PC-3 (cell line): Measurements from ENCODE around the gene ADGRD1. TPM values are rescaled to one million over a fixed set of nuclear protein-coding genes. Genes with fewer than 3 reads are reported as not detected.

Source experiments
- ATAC-seq: fragments of 200-7000 bp; cut with Tn5 transposase; 2 replicates; pipeline ENCODE4 v1.9.1; 2020; ENCODE audit warnings: mild to moderate bottlenecking, moderate library complexity
- BruUV-seq: library from RNA; stranded (reverse); fragments of 400-500 nt; replicated peaks from 2 replicates; lab custom pipeline; 2021; lab: Mats Ljungman, UMichigan
- CTCF ChIA-PET: fragments of 300-600 bp; sonication (Branson Sonifier 250); formaldehyde crosslinking; loops from one replicate; lab custom pipeline; 2022; ENCODE audit warnings: antibody characterized with exemption; lab: Charles Lee
- POLR2A ChIA-PET: fragments of 300-600 bp; sonication (Branson Sonifier 250); formaldehyde crosslinking; loops from one replicate; lab custom pipeline; 2022; ENCODE audit warnings: antibody characterized with exemption; ENCODE audit not compliant: unreplicated experiment; lab: Charles Lee
- DNase-seq: peaks from one replicate; pipeline ENCODE4 v3.0.0-alpha.2; 2015
- H2AFZ ChIP-seq: fragments of 300-600 bp; sonication (generic); 2 replicates; pipeline ENCODE4 v1.6.0; 2016; ENCODE audit warnings: antibody characterized with exemption, low read length
- H3F3A ChIP-seq: fragments of 300-600 bp; sonication (generic); one replicate; pipeline ENCODE4 v1.6.0; 2017; ENCODE audit warnings: antibody characterized with exemption, low read length, control low read depth, mild to moderate bottlenecking; ENCODE audit not compliant: unreplicated experiment
- H3K27ac ChIP-seq: fragments of 300-600 bp; sonication (generic); 2 replicates; pipeline ENCODE4 v1.5.1; 2016; ENCODE audit warnings: mild to moderate bottlenecking, low read length
- H3K27me3 ChIP-seq: fragments of 300-600 bp; sonication (generic); 2 replicates; pipeline ENCODE4 v1.6.1; 2016; ENCODE audit warnings: low read length, mixed read lengths
- H3K36me3 ChIP-seq: fragments of 300-600 bp; sonication (generic); 2 replicates; pipeline ENCODE4 v1.6.1; 2016; ENCODE audit warnings: low read depth, mixed run types, low read length, mixed read lengths
- H3K4me1 ChIP-seq: fragments of 300-600 bp; sonication (generic); 2 replicates; pipeline ENCODE4 v1.5.1; 2016; ENCODE audit warnings: low read length; ENCODE audit not compliant: insufficient read depth
- H3K4me2 ChIP-seq: fragments of 300-600 bp; sonication (generic); 2 replicates; pipeline ENCODE4 v1.6.0; 2016; ENCODE audit warnings: low read length
- H3K4me3 ChIP-seq: fragments of 300-600 bp; sonication (generic); 2 replicates; pipeline ENCODE4 v1.5.1; 2016; ENCODE audit warnings: mild to moderate bottlenecking, low read length, mixed read lengths
- H3K79me2 ChIP-seq: fragments of 300-600 bp; sonication (generic); 2 replicates; pipeline ENCODE4 v1.6.1; 2017; ENCODE audit warnings: low read length, mixed read lengths
- H3K9ac ChIP-seq: fragments of 300-600 bp; sonication (generic); 2 replicates; pipeline ENCODE4 v1.6.0; 2016; ENCODE audit warnings: mild to moderate bottlenecking, low read length
- H3K9me2 ChIP-seq: fragments of 300-600 bp; sonication (generic); replicated peaks from 2 replicates; pipeline ENCODE4 v1.6.1; 2016; ENCODE audit warnings: mixed run types, low read length, mixed read lengths
- H3K9me3 ChIP-seq: fragments of 300-600 bp; sonication (generic); 2 replicates; pipeline ENCODE4 v1.6.1; 2016; ENCODE audit warnings: low read length, mixed read lengths
- H4K20me1 ChIP-seq: fragments of 300-600 bp; sonication (generic); 2 replicates; pipeline ENCODE4 v1.6.1; 2016; ENCODE audit warnings: low read length, mixed read lengths
- CTCF ChIP-seq: fragments of 300-600 bp; sonication (generic); conservative IDR thresholded peaks from 2 replicates; pipeline ENCODE4 v1.5.1; 2017; ENCODE audit warnings: antibody characterized with exemption, low read depth, mild to moderate bottlenecking, low read length
- EZH2 ChIP-seq: fragments of 300-600 bp; sonication (generic); IDR thresholded peaks from one replicate; pipeline ENCODE4 v1.6.1; 2017; ENCODE audit warnings: antibody characterized with exemption, mild to moderate bottlenecking, low read length; ENCODE audit not compliant: unreplicated experiment
- EZH2phosphoT487 ChIP-seq: fragments of 300-600 bp; sonication (generic); IDR thresholded peaks from 2 replicates; pipeline ENCODE4 v1.6.1; 2018; ENCODE audit warnings: mild to moderate bottlenecking, antibody characterized with exemption, low read length, borderline replicate concordance
- intact Hi-C: fragments of 100-400 bp; cut with micrococcal nuclease; formaldehyde crosslinking; loops from 2 replicates; pipeline ENCODE4 v1.9.0; 2023
- total RNA-seq: library from RNA; depleted of rRNA; stranded (reverse); fragments of >200 nt; gene quantifications from 2 replicates; pipeline ENCODE4 v1.2.3, GENCODE V29; 2014

ADGRD1 gene
- total RNA-seq, 1 experiment from 2014 or later = 0.18 TPM

GRCh38 chr12:130988751-130989150, 35.0 kb downstream of the ADGRD1 start:
- peaks cover 7% of the 10 kb centered on the region; the same call in 1 of the 2 replicates for H3K9me3 ChIP-seq
- H3K9ac ChIP-seq = no peak overlapping the region
- no peaks in the 10 kb centered on the region for H3F3A ChIP-seq
- no peak for DNase-seq
- H3K36me3 ChIP-seq = no peaks in the 10 kb centered on the region
- CTCF ChIA-PET = no interaction called here
- H3K27ac ChIP-seq = no peak overlapping the region
- no peak for TF ChIP-seq EZH2
- no peak for TF ChIP-seq CTCF
- TF ChIP-seq EZH2phosphoT487 = no peak
- no peaks in the 10 kb centered on the region for H4K20me1 ChIP-seq
- BruUV-seq = no TSS peak
- H3K4me1 ChIP-seq = no peaks in the 10 kb centered on the region
- H3K79me2 ChIP-seq = no peaks in the 10 kb centered on the region
- POLR2A ChIA-PET = no interaction called here
- ATAC-seq = no peak
- H3K4me3 ChIP-seq = no peak overlapping the region
- H3K4me2 ChIP-seq = no peak overlapping the region
- H2AFZ ChIP-seq = no peak overlapping the region
- intact Hi-C loops = no loop called here
- peaks cover 91% of the 10 kb centered on the region for H3K27me3 ChIP-seq
- H3K9me2 ChIP-seq = no peaks in the 10 kb centered on the region

GRCh38 chr12:130989391-130989790, 35.7 kb downstream of the ADGRD1 start:
- Histone ChIP-seq H3K79me2 (no peaks in the 10 kb centered on the region), H2AFZ (no peak overlapping the region), H3K9ac (no peak overlapping the region), H3F3A (no peaks in the 10 kb centered on the region), H3K27me3 (peaks cover 84% of the 10 kb centered on the region), H3K36me3 (no peaks in the 10 kb centered on the region), H3K4me2 (no peak overlapping the region), H3K4me3 (no peak overlapping the region), H3K9me2 (no peaks in the 10 kb centered on the region), H3K27ac (no peak overlapping the region), H3K9me3 (peaks cover 13% of the 10 kb centered on the region), H3K4me1 (no peaks in the 10 kb centered on the region), H4K20me1 (no peaks in the 10 kb centered on the region)
- intact Hi-C loops = no loop called here
- ATAC-seq (no peak), DNase-seq (no peak)
- TF ChIP-seq CTCF (no peak), EZH2phosphoT487 (no peak), EZH2 (no peak)
- no TSS peak for BruUV-seq
- CTCF ChIA-PET = no interaction called here
- POLR2A ChIA-PET = no interaction called here

- no peaks in the 10 kb centered on the region for H3K4me1 ChIP-seq
- DNase-seq (no peak), ATAC-seq (no peak)
- ChIA-PET CTCF (no interaction called here), POLR2A (no interaction called here)
- TF ChIP-seq CTCF = no peak
- no peak overlapping the region for H3K4me2 ChIP-seq
- intact Hi-C loops = no loop called here
- no peaks in the 10 kb centered on the region for H3K36me3 ChIP-seq
- no peaks in the 10 kb centered on the region for H3F3A ChIP-seq
- H3K27ac ChIP-seq = no peak overlapping the region
- BruUV-seq = no TSS peak
- peaks cover 18% of the 10 kb centered on the region for H3K9me3 ChIP-seq
- no peaks in the 10 kb centered on the region for H3K79me2 ChIP-seq
- H3K9ac ChIP-seq = no peak overlapping the region
- H3K4me3 ChIP-seq = no peak overlapping the region
- no peaks in the 10 kb centered on the region for H4K20me1 ChIP-seq
- no peak overlapping the region for H2AFZ ChIP-seq
- peaks cover 78% of the 10 kb centered on the region for H3K27me3 ChIP-seq
- H3K9me2 ChIP-seq = no peaks in the 10 kb centered on the region
These were observed 36.3 kb downstream of the ADGRD1 start for GRCh38 chr12:130990034-130990433.
